Activated naive CD4-positive, alpha-beta T cell treated with anti-CD3 and anti-CD28 coated beads, Interleukin-2, amount 50 U/mL, for 72 hours (primary cell): ENCODE data around the gene PEX5L. TPM values are rescaled to one million over a fixed set of nuclear protein-coding genes. Genes with fewer than 3 reads are reported as not detected.

Experiments
- ATAC-seq, 2 donors: fragments of 150-1000 bp; cut with Tn5 transposase; 2 replicates each; pipeline ENCODE4 v1.10.0; 2021; ENCODE audit warnings: mild to moderate bottlenecking in 2 of 2, moderate library complexity in 2 of 2
- DNase-seq, 2 donors: peaks; one replicate each; pipeline ENCODE4 v3.0.0; 2021 to 2022; ENCODE audit warnings: low spot score in 2 of 2
- H3K27ac Mint-ChIP-seq, 2 donors: one replicate each; pipeline ENCODE4 v1.8.0; 2022; ENCODE audit warnings: mild to moderate bottlenecking in 2 of 2, mixed read lengths in 2 of 2
- H3K36me3 Mint-ChIP-seq, 2 donors: one replicate each; pipeline ENCODE4 v1.8.0; 2022; ENCODE audit warnings: mixed read lengths in 2 of 2
- H3K9me3 Mint-ChIP-seq, 2 donors: one replicate each; pipeline ENCODE4 v1.8.0; 2022; ENCODE audit warnings: mixed read lengths in 2 of 2
- total RNA-seq, 2 donors: library from RNA; stranded (reverse); gene quantifications; one replicate each; pipeline ENCODE4 v1.2.3, GENCODE V29; 2022

Gene PEX5L
- total RNA-seq, 2 donors from 2014 or later: not detected

DNA sequence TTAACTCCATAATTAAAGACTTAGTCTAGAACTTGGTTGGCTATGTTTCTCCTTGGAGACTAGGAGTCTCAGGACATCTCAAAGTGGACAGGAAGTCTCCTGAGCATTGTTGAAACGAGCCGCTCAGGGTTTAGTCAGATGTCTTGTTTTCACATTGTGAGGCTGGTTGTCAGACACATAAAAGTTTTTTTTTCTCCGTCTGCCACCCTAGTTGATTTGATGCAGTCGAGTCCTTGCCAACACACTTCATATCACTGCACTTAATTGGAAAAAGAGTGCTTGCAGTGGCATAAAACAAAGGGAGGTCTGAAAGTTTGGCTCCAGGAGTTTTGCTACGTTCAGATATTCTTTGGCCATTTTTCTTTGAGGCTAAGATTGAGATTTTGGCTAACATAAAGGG, 291.0 kb downstream of the PEX5L start:
- Mint-ChIP-seq H3K36me3 (peaks cover 5 to 12% of the 10 kb centered on the region in 2 donors), H3K27ac (no peak overlapping the region), H3K9me3 (no peaks in the 10 kb centered on the region)
- DNase-seq (no peak), ATAC-seq (no peak)

DNA sequence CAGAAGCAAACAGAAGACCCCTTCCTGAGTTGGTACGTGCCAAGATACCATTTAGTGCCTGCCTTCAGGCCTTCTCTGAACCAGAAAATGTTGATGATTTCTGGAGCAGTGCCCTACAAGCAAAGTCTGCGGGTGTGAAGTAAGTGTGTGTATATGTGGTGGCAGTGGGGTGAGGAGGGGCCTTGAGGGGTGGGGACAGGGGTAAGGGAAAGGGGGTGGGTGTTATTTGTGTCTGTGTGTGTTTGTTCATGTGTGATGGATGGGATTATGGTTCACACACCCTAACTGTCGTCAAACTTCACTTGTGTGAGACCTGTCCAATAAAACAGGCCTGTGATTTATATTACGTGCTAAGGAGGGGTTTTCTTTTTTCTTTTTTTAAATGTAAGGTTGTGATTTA, 291.7 kb downstream of the PEX5L start:
- no peak overlapping the region for H3K27ac Mint-ChIP-seq
- peaks cover 5 to 12% of the 10 kb centered on the region in 2 donors for H3K36me3 Mint-ChIP-seq
- ATAC-seq (no peak), DNase-seq (no peak)
- no peaks in the 10 kb centered on the region for H3K9me3 Mint-ChIP-seq
